Activated CD4-positive, alpha-beta T cell treated with anti-CD3 and anti-CD28 coated beads, Interleukin-2, amount 50 U/mL, for 24 hours (primary cell): ENCODE measurements around the gene RAB9B.

Experiments
- DNase-seq, 2 donors: peaks; one replicate each; pipeline ENCODE4 v3.0.0-alpha.2; 2020; ENCODE audit warnings: low read depth in 1 of 2, low spot score in 1 of 2

The RAB9B gene

GRCh38 chrX:103773445-103773844 is 58.6 kb downstream of the RAB9B start:
- DNase-seq: no peak
